Esophagus squamous epithelium (tissue), 4 donors: ENCODE results near the gene FSTL4.

Experiments used
- POLR2A ChIP-seq, 4 donors: fragments of 450-650 bp; IDR thresholded peaks; one replicate each; pipeline ENCODE4 v1.6.1; 2017; ENCODE audit warnings: antibody characterized with exemption in 4 of 4, mild to moderate bottlenecking in 4 of 4, moderate library complexity in 3 of 4
- TF ChIP-seq, protein P1 (sequence below), 6 experiments: fragments of 450-650 bp in 4 of 6; fragments of 200-600 bp in 2 of 6; sonication (generic) in 2 of 6; IDR thresholded peaks; one replicate each; pipeline ENCODE4 v1.5.1; 2016 to 2019; ENCODE audit warnings: antibody characterized with exemption in 6 of 6, mild to moderate bottlenecking in 4 of 6, moderate library complexity in 4 of 6

DNA sequence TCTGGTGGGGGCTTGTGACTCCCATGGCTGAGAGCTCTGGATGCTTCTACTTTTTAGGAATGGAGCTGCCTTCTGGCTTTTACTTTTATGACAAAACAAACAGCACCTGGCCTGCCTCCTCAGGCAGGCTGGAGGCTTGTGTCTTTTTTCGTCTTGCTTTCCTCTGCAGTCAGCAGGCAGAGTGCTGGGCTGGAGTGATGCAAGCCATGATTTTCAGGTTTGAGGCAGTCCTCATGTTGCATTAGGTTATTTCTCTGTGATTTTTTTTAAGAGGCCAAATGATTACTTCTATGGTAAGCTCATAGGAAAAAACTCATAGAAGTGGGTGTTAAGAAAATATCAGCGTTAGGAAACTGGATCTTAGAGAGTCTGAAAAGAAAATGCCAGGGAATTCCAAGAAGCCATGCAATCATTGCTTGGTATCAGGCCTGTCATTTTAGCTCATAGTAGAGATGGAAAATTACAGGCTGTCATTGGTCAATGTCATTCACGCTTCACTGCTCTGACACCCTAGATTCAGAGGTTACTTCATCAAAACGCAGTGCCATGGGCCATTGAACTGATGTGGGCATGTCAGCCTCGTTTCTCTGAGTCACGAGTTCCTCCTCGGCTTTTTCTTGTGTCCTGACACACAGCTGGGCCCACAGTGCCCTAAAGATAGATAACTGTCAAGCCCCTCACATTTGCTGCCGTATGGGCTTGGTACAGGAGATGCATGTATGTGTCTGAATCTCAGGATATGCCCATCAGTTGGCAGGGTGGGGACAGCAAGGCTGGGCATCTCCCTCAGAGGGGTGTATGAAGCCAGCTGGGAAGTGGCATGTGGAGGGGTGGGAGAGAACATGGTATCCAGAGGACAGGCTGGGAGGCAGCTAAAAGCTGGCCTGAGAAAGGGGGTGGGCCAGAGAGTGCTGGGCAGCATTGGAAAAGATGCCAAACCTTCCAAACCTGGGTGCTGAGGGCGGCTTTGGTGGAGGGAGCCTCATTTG is 408.7 kb downstream of the FSTL4 start:
- TF ChIP-seq, protein P1, sequence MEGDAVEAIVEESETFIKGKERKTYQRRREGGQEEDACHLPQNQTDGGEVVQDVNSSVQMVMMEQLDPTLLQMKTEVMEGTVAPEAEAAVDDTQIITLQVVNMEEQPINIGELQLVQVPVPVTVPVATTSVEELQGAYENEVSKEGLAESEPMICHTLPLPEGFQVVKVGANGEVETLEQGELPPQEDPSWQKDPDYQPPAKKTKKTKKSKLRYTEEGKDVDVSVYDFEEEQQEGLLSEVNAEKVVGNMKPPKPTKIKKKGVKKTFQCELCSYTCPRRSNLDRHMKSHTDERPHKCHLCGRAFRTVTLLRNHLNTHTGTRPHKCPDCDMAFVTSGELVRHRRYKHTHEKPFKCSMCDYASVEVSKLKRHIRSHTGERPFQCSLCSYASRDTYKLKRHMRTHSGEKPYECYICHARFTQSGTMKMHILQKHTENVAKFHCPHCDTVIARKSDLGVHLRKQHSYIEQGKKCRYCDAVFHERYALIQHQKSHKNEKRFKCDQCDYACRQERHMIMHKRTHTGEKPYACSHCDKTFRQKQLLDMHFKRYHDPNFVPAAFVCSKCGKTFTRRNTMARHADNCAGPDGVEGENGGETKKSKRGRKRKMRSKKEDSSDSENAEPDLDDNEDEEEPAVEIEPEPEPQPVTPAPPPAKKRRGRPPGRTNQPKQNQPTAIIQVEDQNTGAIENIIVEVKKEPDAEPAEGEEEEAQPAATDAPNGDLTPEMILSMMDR (IDR thresholded peaks at IDR 0.05), result no peak
- no peak for TF ChIP-seq POLR2A (IDR thresholded peaks at IDR 0.05)
